GM23338 (cell line): ENCODE measurements around the gene LRRC38. TPM values are rescaled to one million over a fixed set of nuclear protein-coding genes. Genes with fewer than 3 reads are reported as not detected.

Source experiments
- ATAC-seq: fragments of 200-7000 bp; cut with Tn5 transposase; 3 replicates; pipeline ENCODE4 v1.9.1; 2020
- DNase-seq: peaks from one replicate; pipeline ENCODE4 v3.0.0-alpha.2; 2015; ENCODE audit warnings: low spot score
- H2AFZ ChIP-seq: fragments of 200-600 bp; sonication (generic); 2 replicates; pipeline ENCODE4 v1.8.0; 2016; ENCODE audit warnings: antibody characterized with exemption, mild to moderate bottlenecking, moderate library complexity
- H3F3A ChIP-seq: fragments of 200-600 bp; sonication (generic); replicated peaks from 2 replicates; pipeline ENCODE4 v1.8.0; 2017; ENCODE audit warnings: antibody characterized with exemption, mixed run types, low read depth
- H3K27ac ChIP-seq: fragments of 200-600 bp; sonication (generic); 2 replicates; pipeline ENCODE4 v1.6.1; 2016; ENCODE audit warnings: low read depth
- H3K27me3 ChIP-seq: fragments of 200-600 bp; sonication (generic); 2 replicates; pipeline ENCODE4 v1.8.0; 2016; ENCODE audit warnings: mild to moderate bottlenecking, mixed run types, moderate library complexity; ENCODE audit not compliant: insufficient read depth
- H3K36me3 ChIP-seq: fragments of 200-600 bp; sonication (generic); 2 replicates; pipeline ENCODE4 v1.8.0; 2016; ENCODE audit warnings: mild to moderate bottlenecking; ENCODE audit not compliant: insufficient read depth
- H3K4me1 ChIP-seq: fragments of 200-600 bp; sonication (generic); 2 replicates; pipeline ENCODE4 v1.8.0; 2016; ENCODE audit warnings: mild to moderate bottlenecking, moderate library complexity; ENCODE audit not compliant: insufficient read depth
- H3K4me2 ChIP-seq: fragments of 200-600 bp; sonication (generic); 2 replicates; pipeline ENCODE4 v1.7.1; 2017; ENCODE audit warnings: mixed run types
- H3K4me3 ChIP-seq: fragments of 200-600 bp; sonication (generic); 2 replicates; pipeline ENCODE4 v1.6.1; 2016; ENCODE audit warnings: mixed run types
- H3K79me2 ChIP-seq: fragments of 200-600 bp; sonication (generic); replicated peaks from 2 replicates; pipeline ENCODE4 v1.8.0; 2017; ENCODE audit warnings: mild to moderate bottlenecking; ENCODE audit not compliant: insufficient read depth
- H3K9me2 ChIP-seq: fragments of 200-600 bp; sonication (generic); 2 replicates; pipeline ENCODE4 v1.8.0; 2017; ENCODE audit not compliant: insufficient read depth
- H4K20me1 ChIP-seq: fragments of 200-600 bp; sonication (generic); replicated peaks from 2 replicates; pipeline ENCODE4 v1.8.0; 2017; ENCODE audit warnings: mild to moderate bottlenecking; ENCODE audit not compliant: insufficient read depth
- H3K27ac Mint-ChIP-seq: 2 replicates; pipeline ENCODE4 v1.8.0; 2020; ENCODE audit warnings: inconsistent platforms, mild to moderate bottlenecking, moderate library complexity, mixed read lengths
- H3K27me3 Mint-ChIP-seq: 3 replicates; pipeline ENCODE4 v1.8.0; 2022; ENCODE audit warnings: low read depth, mild to moderate bottlenecking, moderate library complexity, mixed read lengths, inconsistent platforms; ENCODE audit not compliant: insufficient read depth, poor library complexity
- H3K36me3 Mint-ChIP-seq: 3 replicates; pipeline ENCODE4 v1.8.0; 2021; ENCODE audit warnings: low read depth, mild to moderate bottlenecking, inconsistent platforms, moderate library complexity, mixed read lengths
- H3K4me1 Mint-ChIP-seq: 3 replicates; pipeline ENCODE4 v1.8.0; 2020; ENCODE audit warnings: mild to moderate bottlenecking, inconsistent platforms, mixed read lengths
- H3K4me3 Mint-ChIP-seq: 3 replicates; pipeline ENCODE4 v1.8.0; 2021; ENCODE audit warnings: moderate library complexity, mild to moderate bottlenecking, inconsistent platforms, mixed read lengths
- H3K9me3 Mint-ChIP-seq: 3 replicates; pipeline ENCODE4 v1.8.0; 2020; ENCODE audit warnings: moderate library complexity, mild to moderate bottlenecking, inconsistent platforms, mixed read lengths
- CREB1 ChIP-seq: fragments of 250-450 bp; sonication (Bioruptor Pico); IDR thresholded peaks from 2 replicates; pipeline ENCODE4 v1.5.0; 2020; ENCODE audit warnings: low read depth, mild to moderate bottlenecking, moderate library complexity
- EZH2 ChIP-seq: fragments of 200-600 bp; sonication (generic); IDR thresholded peaks from one replicate; pipeline ENCODE4 v1.8.0; 2017; ENCODE audit warnings: antibody characterized with exemption, mild to moderate bottlenecking, low read depth; ENCODE audit not compliant: unreplicated experiment
- JUNB ChIP-seq: IDR thresholded peaks from one replicate; pipeline ENCODE4 v1.6.1; 2016; ENCODE audit warnings: antibody characterized with exemption; ENCODE audit not compliant: unreplicated experiment
- NANOG ChIP-seq: IDR thresholded peaks from 2 replicates; pipeline ENCODE4 v1.6.1; 2016; ENCODE audit warnings: antibody characterized with exemption, borderline replicate concordance
- STAT1 ChIP-seq: IDR thresholded peaks from one replicate; pipeline ENCODE4 v1.6.1; 2016; ENCODE audit warnings: antibody characterized with exemption; ENCODE audit not compliant: unreplicated experiment
- ZNF114 ChIP-seq: fragments of 250-450 bp; sonication (Bioruptor Pico); IDR thresholded peaks from 2 replicates; pipeline ENCODE4 v1.5.0; 2020; ENCODE audit warnings: mild to moderate bottlenecking, moderate library complexity
- ZNF331 ChIP-seq: fragments of 250-450 bp; sonication (Bioruptor Pico); IDR thresholded peaks from 2 replicates; pipeline ENCODE4 v1.5.0; 2020; ENCODE audit warnings: low read depth, mild to moderate bottlenecking, moderate library complexity
- ZNF462 ChIP-seq: fragments of 250-450 bp; sonication (Bioruptor Pico); IDR thresholded peaks from 2 replicates; pipeline ENCODE4 v1.5.0; 2020; ENCODE audit warnings: mild to moderate bottlenecking, moderate library complexity
- polyA plus RNA-seq: library from polyadenylated mRNA; unstranded; fragments of >200 nt; fragmentation: Nextera tagmentation; extraction: Ambion mirVana; gene quantifications from 2 replicates; pipeline ENCODE4 v1.2.1, GENCODE V29; 2016
- total RNA-seq: library from RNA; depleted of rRNA; stranded (reverse); fragments of >200 nt; shearing (Covaris generic); gene quantifications from 2 replicates; pipeline ENCODE4 v1.2.3, GENCODE V29; 2014
- TF ChIP-seq, protein P1 (sequence below), 2 experiments: fragments of 200-600 bp in 1 of 2; sonication (generic) in 1 of 2; conservative IDR thresholded peaks; 2 replicates each; pipeline versions ENCODE4 v1.5.1 to v1.6.1; 2016 to 2017; ENCODE audit warnings: antibody characterized with exemption in 2 of 2, low read depth in 2 of 2, mild to moderate bottlenecking in 2 of 2, moderate library complexity in 1 of 2

LRRC38 gene
- total and polyA plus RNA-seq, 2 experiments from 2014 or later: 0.17 TPM; not detected in 1

- no peak overlapping the region for H2AFZ ChIP-seq
- peak; percentile 61 for ATAC-seq
- H3K27me3 ChIP-seq: peaks cover 51% of the 10 kb centered on the region
Measured at GRCh38 chr1:13517193-13517812, 3.5 kb upstream of the LRRC38 start.

GRCh38 chr1:13516606-13517005 is 2.8 kb upstream of the LRRC38 start:
- no peaks in the 10 kb centered on the region for H3K79me2 ChIP-seq
- H3K4me1 ChIP-seq: 0 out of 2 replicates have a peak, but pooled peaks cover 4% of the 10 kb centered on the region
- Mint-ChIP-seq H3K4me1 (peaks cover 5% of the 10 kb centered on the region), H3K4me3 (no peak overlapping the region), H3K9me3 (peaks cover 5% of the 10 kb centered on the region; the same call in 2 of the 3 replicates), H3K27ac (no peak overlapping the region), H3K36me3 (peaks cover 3% of the 10 kb centered on the region; the same call in 1 of the 3 replicates), H3K27me3 (peaks cover 50% of the 10 kb centered on the region)
- H3K4me2 ChIP-seq: no peak overlapping the region
- H3K36me3 ChIP-seq: no peaks in the 10 kb centered on the region
- H3K4me3 ChIP-seq: no peak overlapping the region
- no peaks in the 10 kb centered on the region for H4K20me1 ChIP-seq
- ATAC-seq: no peak
- no peak overlapping the region for H2AFZ ChIP-seq
- H3K27me3 ChIP-seq: peaks cover 58% of the 10 kb centered on the region
- H3F3A ChIP-seq: no peaks in the 10 kb centered on the region
- no peaks in the 10 kb centered on the region for H3K9me2 ChIP-seq
- no peak overlapping the region for H3K27ac ChIP-seq
- DNase-seq: no peak
- TF ChIP-seq ZNF462 (no peak), JUNB (no peak), CREB1 (CRISPR knock-in tag) (no peak), ZNF331 (CRISPR knock-in tag) (no peak), NANOG (no peak), EZH2 (no peak), STAT1 (no peak)
- TF ChIP-seq, protein P1, sequence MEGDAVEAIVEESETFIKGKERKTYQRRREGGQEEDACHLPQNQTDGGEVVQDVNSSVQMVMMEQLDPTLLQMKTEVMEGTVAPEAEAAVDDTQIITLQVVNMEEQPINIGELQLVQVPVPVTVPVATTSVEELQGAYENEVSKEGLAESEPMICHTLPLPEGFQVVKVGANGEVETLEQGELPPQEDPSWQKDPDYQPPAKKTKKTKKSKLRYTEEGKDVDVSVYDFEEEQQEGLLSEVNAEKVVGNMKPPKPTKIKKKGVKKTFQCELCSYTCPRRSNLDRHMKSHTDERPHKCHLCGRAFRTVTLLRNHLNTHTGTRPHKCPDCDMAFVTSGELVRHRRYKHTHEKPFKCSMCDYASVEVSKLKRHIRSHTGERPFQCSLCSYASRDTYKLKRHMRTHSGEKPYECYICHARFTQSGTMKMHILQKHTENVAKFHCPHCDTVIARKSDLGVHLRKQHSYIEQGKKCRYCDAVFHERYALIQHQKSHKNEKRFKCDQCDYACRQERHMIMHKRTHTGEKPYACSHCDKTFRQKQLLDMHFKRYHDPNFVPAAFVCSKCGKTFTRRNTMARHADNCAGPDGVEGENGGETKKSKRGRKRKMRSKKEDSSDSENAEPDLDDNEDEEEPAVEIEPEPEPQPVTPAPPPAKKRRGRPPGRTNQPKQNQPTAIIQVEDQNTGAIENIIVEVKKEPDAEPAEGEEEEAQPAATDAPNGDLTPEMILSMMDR (conservative IDR thresholded peaks at IDR 0.05; ENCODE audit: low read depth in 2 of 2): no peak

More at GRCh38 chr1:13517193-13517812, 3.5 kb upstream of the LRRC38 start:
- Histone ChIP-seq H4K20me1 (no peaks in the 10 kb centered on the region), H3K79me2 (no peaks in the 10 kb centered on the region), H3F3A (no peaks in the 10 kb centered on the region), H3K4me1 (peaks cover 4% of the 10 kb centered on the region; the same call in 1 of the 2 replicates), H3K9me2 (no peaks in the 10 kb centered on the region), H3K4me3 (no peak overlapping the region), H3K36me3 (no peaks in the 10 kb centered on the region), H3K27ac (no peak overlapping the region), H3K4me2 (no peak overlapping the region)
- Mint-ChIP-seq H3K4me3 (no peak overlapping the region), H3K27me3 (peaks cover 43% of the 10 kb centered on the region), H3K9me3 (peaks cover 5% of the 10 kb centered on the region; the same call in 2 of the 3 replicates), H3K4me1 (peaks cover 3% of the 10 kb centered on the region), H3K27ac (no peak overlapping the region), H3K36me3 (peaks cover 3% of the 10 kb centered on the region; the same call in 1 of the 3 replicates)
- DNase-seq: peak; percentile 91
- TF ChIP-seq, protein P1 (conservative IDR thresholded peaks at IDR 0.05; ENCODE audit: low read depth in 2 of 2): peak; percentile 73 to 74
- no peak for TF ChIP-seq ZNF114 (CRISPR knock-in tag)
